ENCODE results near the gene HNRNPLL.

Gene HNRNPLL

DNA sequence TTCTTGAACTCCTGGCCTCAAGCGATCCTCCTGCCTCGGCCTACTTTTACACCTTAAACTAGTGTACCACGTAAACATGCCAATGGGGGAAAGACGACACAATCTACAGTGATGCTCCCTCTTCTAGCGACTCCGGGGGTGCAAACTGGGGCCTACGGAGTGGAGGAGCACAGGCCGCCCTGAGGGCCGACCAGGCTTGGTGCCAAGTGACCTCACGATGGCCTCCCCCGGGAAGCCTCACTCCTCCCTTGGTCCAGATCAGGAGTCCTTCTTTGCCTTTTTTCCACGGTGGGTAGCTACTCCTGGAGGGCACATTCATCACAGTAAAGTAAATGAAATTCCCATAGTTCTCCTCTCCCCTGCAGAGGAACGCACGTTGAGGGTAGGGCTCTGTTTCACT lies 73.5 kb downstream of the HNRNPLL start:
- no peak for DNase-seq (ENCODE audit: low read depth, low spot score)

GRCh38 chr2:38528534-38528933 lies 74.2 kb downstream of the HNRNPLL start:
- no peak for DNase-seq (ENCODE audit: low read depth, low spot score)

GRCh38 chr2:38528008-38528442 lies 74.7 kb downstream of the HNRNPLL start:
- peak; percentile 71 for DNase-seq (ENCODE audit: low read depth, low spot score)

DNA sequence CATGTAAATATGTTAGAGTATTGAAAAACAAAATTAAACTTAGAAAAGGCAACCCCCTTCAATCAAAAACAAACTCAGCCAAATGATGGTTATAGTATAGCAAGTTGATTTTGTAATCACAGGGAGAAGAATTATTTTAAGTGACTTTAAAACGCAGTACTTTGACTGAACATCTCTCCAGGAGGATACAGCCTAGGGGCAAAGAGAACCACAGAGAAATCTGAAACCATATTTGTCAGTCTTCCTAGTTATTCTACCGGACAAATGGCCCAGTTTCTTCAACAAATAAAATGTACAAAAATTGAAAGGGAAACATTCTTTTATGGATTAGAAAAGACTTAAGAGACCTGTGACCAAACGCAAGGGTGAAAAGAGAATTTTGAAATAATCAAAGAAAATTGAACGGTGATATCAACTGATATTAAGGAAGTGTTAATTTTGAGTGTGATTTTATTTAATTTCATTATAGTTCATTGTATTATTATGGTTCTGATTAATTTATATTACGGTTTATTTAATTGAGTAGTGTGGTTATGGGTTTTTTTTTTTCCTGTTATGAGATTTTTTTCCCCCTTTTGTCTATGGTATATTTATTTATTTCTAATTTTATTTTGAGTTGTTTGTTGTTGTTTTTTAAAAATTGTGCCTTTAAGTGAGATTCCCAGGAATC lies 75.3 kb downstream of the HNRNPLL start:
- DNase-seq (ENCODE audit: low read depth, low spot score) = no peak

GRCh38 chr2:38526195-38526594 lies 76.5 kb downstream of the HNRNPLL start:
- DNase-seq (ENCODE audit: low read depth, low spot score) = no peak

DNA sequence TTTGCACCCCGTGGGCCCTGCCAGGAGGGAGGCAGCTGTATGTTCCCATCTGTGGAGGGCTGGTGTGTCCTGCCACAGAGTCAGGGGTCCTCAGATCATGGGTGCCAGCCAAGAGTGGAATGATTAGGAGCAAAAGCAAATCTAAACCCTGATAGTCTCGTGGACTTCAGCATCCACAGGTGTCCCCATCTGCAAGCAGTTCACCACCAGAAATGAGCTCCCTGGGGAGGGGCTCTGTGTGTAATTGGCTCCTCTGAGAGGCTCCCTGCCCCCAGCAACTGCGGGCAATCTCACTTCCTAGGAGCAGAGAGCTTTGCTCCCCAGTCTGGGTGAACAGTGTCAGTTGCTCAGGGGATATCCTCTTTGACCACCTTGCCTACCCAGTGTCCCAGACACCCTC lies 78.1 kb downstream of the HNRNPLL start:
- DNase-seq (ENCODE audit: low read depth, low spot score) = no peak

DNA sequence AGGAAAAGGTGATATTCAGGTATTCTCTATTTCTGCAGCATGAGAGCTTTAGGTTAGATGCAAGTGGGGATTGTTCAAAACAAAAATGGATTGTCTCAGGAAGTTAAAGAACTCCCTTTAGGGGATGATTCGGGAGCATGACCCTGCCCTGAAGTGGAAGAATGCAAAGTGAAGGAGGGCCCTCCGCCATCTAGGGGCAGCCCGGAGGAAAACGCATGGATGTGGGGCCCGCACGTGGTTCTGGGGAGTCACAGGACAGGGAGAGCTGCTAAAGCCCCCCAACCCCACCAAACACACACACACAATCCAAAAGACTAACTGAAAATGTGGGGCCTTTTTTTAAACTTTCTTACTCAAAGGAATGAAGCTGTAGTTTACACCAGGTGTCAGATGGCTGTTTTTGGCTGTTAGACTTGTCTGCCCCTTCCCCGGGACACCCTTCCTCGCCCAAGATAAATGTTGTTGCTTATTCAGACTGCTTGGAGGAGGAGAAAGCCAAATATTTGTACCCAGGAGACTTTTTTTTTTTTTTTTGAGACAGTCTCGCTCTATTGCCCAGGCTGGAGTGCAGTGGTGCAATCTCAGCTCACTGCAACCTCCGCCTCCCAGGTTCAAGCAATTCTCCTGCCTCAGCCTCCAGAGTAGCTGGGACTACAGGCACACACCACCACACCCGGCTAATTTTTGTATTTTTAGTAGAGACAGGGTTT lies 78.8 kb downstream of the HNRNPLL start:
- no peak for DNase-seq (ENCODE audit: low read depth, low spot score)

DNA sequence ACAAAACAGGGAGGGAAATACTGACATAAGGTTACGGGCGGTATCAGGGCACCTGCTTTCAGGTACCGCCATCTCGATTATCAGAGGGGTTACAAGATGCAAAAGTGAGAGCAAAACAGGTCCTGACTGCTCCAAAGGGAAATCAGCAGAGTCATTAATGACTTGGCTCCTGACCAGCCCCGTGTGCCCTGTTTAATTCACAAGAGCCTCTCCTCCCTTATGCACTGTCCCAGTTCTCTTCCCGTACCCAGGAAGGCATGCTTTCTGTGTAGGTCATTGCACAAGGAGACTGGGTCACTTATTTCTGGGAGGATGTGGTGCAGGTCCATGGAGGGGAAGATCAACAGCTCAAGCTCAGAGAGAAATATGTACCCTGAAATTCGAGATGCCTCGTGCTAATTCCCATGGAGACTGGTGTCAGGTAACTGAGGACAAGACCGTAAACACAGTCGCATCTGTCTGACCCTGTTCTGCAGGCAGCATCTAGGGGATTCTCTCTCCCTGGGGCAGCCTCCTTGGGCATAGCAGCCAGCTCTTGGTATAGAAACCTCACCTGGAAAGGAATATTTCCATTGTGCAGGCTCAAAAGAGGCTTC lies 79.9 kb downstream of the HNRNPLL start:
- DNase-seq (ENCODE audit: low read depth, low spot score) = no peak

- DNase-seq (ENCODE audit: low read depth, low spot score) = no peak
Observed at GRCh38 chr2:38521835-38522234, 80.9 kb downstream of the HNRNPLL start.

GRCh38 chr2:38517284-38517683 lies 85.4 kb downstream of the HNRNPLL start:
- DNase-seq (ENCODE audit: low read depth, low spot score) = no peak

DNA sequence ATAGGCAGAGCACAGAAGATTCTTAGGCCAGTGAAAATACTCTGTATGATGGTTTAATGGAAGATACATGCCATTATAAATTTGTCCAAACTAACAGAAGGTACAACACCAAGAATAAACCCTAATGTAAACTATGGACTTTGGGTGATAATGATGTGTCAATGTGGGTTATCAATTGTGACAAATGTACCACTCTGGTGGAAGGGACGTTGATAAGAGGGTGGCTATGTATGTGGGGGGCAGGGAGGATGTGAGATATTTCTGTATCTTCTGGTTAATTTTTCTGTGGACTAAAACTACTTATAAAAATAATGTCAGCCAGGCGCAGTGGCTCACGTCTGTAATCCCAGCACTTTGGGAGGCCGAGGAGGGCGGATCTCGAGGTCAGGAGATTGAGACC lies 86.2 kb downstream of the HNRNPLL start:
- DNase-seq (ENCODE audit: low read depth, low spot score) = no peak

GRCh38 chr2:38516122-38516521 lies 86.6 kb downstream of the HNRNPLL start:
- DNase-seq (ENCODE audit: low read depth, low spot score) = no peak

- peak; percentile 54 for DNase-seq (ENCODE audit: low read depth, low spot score)
Observed at GRCh38 chr2:38515155-38516074, 87.3 kb downstream of the HNRNPLL start.

GRCh38 chr2:38514603-38515154 lies 88.0 kb downstream of the HNRNPLL start:
- no peak for DNase-seq (ENCODE audit: low read depth, low spot score)

- peak; percentile 32 for DNase-seq (ENCODE audit: low read depth, low spot score)
Observed at GRCh38 chr2:38512211-38512610, 90.5 kb downstream of the HNRNPLL start.

All from ELF-1 (cell line).